HK-2 (cell line): Measurements from ENCODE around the gene TBXAS1.

Source experiments
- DNase-seq: peaks from one replicate; pipeline ENCODE4 v3.0.0-alpha.2; 2018; ENCODE audit not compliant: unreplicated experiment

The TBXAS1 gene

DNA sequence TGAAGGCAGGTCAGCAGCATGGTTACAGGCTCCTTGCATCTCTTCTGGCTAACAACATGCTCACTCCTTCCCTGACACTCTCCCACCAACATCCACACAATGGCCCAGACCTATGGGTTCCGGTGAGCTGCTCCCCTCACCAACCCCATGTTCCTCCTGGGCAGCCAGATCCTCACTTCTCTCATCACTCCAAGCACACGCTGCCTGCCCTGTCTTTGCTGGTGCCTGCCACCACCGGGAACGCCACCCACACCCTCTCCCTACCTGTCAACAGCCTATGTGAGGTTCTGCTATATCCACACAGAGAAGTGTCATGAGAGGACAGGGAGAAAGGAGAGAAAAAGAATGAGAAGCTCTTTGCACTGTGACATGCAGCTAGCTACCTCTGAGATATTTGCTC, 219.1 kb downstream of the TBXAS1 start:
- DNase-seq = no peak

DNA sequence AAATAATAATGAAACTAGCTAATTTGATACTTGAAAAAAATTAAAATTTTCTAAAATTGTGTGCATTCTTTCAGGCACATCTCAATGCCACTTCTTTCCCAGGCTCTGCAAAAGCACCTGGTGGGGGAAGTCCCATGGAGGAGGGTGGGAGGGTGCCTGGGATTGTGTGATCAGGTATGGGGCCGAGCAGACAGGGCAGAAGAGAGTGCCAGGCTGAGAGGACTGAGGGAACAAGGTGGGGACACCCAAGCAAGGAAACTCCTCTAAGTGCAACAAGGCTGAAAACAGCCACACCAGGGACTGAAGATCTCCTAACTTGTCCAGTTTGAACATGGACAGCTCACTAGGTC, 219.9 kb downstream of the TBXAS1 start:
- no peak for DNase-seq

DNA sequence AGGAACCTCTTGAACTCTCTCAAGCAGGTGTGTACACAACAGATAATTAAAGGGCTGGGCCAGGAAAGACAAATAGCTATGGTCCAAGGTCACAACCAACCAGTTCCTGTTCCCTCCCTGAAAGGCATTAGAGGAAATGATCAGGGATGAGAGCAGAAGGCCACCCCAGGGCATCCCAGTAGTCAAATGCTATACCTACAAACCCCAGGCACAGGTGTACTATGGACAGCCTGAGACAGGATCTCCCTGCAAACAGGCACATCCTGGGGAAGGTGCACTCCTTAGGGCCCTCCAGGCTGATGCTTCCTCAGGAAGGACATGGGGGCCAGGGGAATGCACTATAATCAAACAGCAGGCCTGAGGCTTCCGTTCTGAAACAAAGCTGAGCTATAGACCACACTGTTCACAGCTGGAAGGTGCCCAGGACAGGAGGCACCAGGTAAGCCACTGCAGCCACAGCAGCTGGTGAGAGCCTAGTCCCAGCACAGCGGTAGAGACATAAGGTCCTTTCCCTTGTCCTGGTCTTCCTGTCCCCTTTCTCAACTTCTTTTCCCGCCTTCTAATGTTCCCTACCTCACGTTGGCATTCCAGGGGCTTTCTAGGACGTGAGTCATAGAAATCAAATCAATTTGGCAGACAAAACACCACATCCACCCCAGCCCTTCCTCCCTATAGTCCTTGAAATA, 220.4 kb downstream of the TBXAS1 start:
- DNase-seq = no peak

DNA sequence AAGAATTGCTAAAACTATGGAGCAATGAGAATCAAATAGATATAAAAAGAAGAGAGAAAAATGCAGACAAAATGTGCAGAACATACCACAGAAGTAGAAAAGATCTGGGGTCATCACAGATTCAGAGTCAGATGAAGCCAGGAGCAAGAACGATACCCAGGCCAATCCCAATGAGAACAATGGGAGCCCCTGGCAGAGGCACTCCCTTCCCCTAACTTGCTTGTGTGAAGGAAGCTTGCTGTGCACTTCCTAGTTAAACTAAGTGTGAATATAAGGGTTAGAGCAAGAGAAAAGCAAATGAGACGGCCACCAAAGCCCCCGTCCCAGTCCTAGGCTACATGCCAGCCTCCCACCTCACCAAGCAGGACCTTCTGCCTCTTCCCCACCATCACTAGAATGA, 221.0 kb downstream of the TBXAS1 start:
- no peak for DNase-seq

DNA sequence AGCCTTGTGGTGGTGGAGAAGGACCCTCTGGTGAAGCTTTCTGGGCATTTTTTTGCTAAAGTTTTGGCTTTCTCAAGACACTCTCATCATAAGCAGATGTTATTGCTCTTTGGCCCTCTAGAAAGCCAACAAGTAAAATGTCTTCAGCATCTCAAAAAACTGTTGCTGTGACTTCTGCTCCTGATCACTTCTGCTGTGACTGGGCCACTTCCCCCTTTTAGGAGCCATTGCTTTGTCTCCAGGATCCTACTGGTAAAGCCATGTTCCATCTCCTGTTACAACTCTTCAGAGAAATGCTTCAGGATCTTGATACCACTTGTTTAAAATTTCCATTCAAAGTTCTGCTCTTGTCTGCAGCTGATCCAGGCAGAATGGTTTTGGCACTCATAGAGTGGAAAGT, 222.8 kb downstream of the TBXAS1 start:
- DNase-seq = no peak

DNA sequence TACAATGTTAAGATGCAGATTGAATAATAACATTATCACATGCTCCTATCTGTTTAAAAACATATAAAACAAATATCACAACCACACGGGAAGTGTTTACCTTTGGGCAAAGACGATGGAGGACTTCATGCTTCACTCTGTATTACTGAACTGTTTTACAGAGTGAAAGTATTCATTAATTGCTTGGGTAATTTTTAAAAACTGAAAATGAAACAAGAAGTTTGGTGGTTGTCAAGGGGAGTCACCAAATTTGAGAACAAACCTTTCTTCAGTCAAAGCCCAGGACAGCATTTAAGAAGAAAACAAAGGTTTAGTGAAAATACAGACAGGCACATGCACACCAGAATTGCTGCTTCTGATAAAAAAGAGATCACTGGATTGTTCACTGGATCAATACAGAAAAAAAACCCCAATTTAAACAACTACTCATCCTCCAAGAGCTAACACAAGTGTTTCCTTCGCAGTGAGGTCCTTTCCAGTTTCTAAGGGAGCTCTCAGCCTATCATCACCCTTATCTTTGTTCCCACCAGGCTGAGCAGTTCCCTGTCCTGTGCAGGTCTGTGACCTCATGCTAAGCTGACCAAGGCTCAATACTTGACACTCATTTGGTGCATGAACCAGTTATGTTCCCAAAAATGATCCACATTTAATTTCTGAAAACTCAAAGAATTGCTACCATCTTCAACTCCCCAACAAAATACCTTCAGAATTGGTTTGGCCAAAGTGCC, 224.9 kb downstream of the TBXAS1 start:
- DNase-seq = no peak

DNA sequence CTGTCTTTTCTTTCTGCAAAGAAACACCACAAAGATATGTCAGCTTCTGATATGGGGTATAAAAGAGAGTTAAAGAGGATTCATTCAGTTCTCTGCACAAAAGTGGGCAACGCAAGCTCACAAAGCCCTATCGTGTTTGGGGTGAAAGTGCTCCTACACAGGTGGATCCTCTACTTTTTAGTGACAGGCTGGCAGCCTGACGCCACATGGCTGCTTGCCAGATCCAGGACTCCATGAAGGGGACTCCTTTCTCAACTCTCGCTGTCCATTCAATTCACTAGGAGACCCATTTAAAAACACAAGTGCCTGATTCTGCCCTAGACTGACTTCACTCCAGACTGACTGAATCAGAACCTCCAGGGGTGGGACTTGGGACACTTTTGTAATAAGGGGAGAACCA, 225.7 kb downstream of the TBXAS1 start:
- no peak for DNase-seq

DNA sequence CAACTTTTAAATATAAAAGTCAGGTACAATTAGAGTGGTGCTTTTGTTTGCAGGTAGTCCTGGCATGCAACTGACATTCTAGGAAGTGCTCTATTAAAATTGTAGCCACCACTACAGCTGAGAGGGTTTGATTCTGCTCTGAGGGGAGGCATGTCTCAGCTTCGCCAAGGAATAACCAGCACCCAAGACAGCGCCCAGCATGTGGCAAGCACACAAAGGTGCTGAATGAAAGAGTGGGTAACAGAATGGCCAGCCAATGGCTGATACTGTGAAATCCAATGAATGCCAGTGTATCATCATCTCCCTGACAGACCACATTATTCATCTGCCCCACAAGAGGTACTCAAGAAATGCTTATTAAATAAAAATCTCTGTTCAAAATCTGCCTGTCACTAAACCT, 226.8 kb downstream of the TBXAS1 start:
- DNase-seq = no peak

DNA sequence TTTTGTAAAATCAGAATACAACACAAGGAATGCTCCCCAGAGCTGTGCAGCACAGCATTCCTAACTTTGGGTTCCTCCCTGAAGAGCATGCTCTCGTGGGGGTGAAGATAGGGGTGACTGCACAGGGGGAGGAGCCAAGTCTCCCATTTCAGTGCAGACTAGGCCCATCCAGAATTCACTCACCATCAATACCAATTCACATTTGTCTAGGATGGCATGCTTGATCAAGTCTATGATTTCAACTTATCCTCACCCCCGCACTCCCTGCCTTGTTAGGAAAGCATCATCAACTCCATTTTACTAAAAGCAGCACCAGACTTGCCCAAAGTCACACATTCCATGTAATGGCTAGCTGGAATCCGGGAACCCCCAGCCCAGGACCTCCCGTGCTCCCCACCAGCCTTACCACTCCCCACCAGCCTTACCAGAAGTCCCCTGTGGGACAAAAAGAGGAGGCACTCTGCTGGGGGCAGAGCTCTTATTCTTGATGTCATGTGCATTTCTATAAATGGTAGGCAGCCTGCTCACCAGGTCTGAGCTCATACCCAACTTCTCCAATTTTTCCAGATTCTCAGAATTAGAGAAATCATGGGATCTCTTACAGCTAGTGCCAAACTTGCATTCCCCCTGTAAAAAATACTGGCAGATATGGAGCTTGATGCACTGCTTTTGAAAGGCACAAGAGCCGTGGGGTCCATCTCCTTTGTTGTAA, 227.5 kb downstream of the TBXAS1 start:
- no peak for DNase-seq

DNA sequence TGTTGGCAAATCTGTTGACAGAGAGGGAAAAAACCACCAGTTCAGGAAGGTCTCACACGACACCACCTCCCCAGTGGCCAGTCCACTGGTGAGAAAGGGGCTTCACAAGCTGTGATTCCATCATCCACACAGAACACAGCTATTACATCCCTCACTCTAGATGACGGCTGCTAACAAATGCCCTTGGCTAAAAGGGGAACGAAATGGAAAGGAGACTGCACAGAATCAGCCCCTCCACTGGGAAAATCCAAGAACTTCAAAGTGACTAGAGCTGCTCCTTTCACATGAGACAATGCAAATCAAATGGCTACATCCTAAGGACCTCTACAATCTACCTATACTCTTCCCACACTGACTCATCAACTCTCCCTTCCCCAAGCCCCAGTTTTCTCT, 228.1 kb downstream of the TBXAS1 start:
- no peak for DNase-seq

DNA sequence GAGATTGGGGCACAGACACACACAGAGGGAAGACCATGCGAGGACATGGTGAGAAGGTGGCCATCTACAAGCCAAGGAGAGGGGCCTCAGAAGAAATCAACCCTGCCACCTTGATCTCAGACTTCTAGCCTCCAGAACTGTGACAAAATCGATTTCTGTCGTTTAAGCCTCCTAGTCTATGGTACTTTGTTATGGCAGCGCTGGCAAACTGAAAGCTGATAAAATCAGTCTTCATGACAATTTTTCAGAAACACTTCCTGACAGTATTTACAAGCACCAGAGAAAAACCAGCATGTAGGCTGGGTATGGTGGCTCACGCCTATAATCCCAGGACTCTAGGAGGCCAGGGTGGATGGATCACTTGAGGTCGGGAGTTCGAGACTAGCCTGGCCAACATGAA, 229.5 kb downstream of the TBXAS1 start:
- no peak for DNase-seq

DNA sequence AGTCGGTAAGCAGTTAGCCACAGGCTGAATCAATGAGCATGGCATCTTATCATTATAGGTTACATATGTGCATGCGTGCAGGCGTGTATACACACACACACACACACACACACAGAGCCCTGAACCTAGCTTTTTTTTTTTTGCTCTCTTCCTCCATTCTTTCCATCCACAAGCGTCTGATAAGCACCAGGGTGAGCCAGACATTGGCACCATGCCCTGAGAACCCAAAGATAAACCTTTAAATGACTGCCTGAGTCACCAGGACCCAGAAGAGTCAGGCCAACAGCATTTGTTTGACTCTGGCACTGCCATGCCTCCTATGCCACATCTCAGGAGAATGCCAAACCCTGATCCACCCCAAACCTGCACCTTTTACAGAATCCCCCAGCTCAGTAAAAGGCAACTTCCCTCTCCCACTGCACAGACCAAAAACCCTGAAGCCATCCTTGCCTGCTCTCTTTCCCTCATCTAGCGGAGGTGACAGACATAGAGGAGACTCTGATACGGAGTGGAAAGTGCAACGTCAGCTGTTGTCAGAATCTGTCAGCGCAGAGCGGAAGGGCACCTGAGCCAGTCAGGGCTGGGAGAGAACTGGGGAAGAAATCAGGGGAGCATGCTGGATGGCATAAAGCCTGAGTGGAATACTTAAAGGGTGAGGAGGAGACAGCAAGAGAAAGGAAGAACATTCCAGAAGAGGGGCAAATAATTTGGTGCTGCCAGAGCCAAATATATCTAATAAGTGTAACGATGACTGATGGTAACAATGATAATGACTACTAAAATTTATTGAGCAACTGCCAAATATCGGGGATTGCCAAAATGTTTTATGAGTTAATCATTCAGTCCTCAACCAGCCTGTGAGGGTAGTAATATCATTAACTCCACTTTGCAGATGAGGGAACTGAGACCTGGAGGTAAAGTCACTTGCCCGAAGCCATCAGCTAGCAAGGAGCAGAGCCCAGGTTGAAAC, 230.5 kb downstream of the TBXAS1 start:
- DNase-seq = peak; percentile 73

DNA sequence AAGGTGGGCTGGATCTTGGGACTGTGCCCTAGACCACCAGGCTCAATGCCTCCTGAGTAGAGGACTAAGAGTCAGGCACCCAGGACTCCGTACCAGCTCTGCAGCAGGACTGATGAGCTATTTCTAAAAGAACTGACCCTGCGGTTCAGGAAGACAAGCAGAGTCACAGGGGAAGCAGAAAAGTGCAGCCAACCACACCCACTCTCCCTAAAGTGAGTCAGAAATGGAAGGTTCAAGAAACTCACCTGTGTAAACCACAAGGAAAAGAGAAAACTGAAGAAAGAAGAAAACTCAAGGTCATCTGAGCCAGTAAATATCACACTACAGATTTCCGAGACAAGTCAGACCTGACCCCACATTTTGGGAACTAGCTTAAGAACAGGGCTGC, 231.2 kb downstream of the TBXAS1 start:
- DNase-seq = no peak

DNA sequence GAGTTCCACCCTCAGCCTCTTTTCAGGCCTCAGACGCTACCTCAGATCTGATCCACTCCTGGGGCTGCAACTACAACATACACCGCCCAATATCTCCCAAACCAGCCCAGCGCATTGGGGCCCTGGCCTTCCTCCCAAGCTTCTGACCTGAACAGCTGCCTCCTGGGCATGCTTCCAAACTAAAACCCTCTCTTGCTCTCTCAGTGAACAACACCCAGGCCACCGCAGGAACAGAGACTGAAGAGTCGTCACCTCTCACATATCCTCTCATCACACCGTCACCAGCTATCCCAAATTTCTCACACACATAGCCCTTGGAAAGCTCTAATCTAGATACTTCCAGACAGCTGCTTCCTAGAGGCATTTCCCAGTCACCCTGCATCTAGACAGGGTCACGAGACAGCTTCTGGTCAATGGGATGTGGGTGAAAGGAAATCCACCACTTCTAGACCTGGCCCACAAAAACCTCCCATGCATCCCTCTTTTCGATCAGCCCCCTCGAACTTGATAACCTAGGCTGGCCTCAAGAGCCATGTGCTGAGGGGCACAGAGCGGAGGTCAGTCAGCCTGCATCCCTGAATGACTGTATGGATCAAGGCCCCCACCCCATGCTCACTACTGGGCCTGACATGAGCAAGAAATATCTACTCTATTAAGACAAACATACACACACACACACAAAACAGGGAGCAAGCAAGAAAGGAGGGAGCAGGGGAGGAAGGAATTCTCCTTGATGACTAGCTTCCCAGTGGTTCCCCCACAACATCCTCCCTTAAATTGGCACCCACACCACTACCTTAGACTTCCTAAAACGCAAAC, 231.9 kb downstream of the TBXAS1 start:
- no peak for DNase-seq

DNA sequence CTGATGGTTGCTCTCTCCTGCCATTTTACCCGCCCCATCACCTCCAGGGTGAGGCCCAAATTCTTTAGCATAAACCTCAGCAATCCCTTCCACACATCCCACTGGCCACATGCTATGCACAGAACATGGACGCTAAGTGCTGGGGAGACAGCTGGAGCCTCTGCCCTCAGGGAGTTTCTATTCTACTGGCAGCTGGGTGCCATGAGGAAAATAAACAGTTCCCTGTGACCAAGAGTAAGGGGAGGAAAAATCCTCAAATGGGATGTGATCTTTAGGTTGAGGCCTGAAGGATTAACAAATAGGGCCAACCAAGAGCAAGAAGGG, 232.5 kb downstream of the TBXAS1 start:
- no peak for DNase-seq

DNA sequence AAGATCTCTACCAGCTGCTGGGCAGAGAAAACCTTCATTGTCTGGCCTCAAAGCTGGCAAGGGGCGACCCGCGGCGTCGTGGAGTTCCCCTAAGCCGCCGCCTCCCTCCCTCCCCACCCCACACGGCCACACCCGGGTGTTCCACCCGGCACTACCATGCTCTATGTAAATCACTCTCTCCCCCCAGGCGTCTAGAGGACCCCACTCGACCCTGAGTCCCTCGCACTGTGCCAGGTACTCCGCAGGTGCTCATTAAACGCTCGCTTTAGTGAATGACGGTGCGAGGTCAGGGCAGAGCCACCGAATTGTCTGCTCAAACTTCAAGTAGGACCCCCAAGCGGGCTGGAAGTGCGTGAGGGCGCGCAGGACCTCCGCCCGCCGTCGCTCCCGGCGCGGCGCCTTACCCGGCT, 233.1 kb downstream of the TBXAS1 start:
- no peak for DNase-seq

DNA sequence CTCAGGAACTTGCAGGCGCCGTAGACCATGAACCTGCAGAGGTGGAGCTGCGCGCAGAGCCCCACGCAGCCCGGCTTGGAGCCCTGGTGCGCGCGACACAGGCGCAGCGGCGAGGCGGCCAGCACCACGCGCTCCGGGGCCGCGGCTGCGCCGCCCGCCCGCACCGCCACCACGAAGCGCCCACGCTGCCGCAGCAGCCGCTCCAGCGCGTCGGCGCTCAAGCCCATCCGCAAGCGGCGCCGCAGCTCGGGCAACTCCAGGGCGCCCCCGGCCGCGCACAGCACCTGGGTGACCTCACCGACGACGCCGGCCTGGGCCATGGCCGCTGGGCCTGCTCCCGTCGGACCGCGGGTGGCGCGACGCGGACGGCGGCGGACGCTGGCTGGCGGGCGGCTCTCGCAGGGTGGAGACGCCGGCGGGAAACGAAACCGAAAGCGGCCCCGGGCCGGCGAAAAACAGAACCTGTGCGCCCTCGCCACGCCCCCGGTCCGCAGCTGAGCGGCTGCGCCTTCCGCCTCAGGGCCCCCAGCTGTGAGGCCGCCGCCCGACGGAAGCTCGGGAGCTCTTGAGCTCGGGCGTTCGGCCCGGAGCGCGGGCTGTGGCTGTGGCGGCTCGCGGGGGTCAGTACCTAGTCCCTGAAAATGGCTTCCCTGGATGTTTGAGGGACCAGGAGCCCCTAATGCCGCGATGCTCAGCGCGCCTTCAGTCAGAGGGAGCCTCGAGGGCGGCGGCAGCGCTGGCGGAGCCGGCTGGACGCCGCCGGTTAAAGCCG, 233.7 kb downstream of the TBXAS1 start, which contains the start of gene PARP12:
PARP12 (minus strand) TSS at position 424 of the 772 bp plus-strand sequence; CDS start at position 320, 104 bp downstream.
- peak; percentile 86 for DNase-seq

DNA sequence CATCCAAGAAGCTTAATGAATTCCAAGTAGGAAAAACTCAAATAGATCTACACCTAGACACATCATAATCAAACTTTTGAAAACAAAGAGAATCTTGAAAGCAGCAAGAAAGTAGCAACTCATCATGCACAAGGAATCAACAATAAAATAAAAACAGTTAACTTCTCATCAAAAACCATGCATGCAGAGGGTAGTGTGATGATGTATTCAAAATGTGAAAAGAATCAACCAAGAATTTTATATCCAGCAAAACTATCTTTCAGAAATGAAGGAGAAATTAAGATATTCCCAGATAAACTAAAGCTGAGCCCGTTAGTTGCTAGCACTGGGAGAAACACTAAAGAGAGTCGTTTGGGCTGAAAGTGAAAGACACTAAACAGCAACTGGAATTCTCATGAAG, 238.0 kb downstream of the TBXAS1 start:
- DNase-seq = no peak

DNA sequence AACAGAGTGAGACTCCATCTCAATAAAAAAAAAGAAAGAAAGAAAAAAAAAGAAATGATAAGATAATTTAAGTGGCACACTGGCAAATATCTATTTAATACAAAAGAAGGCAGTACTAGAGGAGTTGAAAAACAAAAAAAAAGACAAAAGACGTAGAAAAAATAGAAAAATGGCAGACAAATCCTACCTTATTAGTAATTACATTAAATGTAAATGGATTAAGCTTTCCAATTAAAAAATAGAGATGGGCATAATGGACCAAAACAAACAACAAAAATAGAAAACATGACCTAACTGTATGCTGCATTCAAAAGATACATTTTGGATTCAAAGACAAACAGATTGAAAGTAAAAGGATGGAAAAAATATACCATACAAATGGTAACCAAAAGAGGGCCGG, 239.0 kb downstream of the TBXAS1 start:
- no peak for DNase-seq

DNA sequence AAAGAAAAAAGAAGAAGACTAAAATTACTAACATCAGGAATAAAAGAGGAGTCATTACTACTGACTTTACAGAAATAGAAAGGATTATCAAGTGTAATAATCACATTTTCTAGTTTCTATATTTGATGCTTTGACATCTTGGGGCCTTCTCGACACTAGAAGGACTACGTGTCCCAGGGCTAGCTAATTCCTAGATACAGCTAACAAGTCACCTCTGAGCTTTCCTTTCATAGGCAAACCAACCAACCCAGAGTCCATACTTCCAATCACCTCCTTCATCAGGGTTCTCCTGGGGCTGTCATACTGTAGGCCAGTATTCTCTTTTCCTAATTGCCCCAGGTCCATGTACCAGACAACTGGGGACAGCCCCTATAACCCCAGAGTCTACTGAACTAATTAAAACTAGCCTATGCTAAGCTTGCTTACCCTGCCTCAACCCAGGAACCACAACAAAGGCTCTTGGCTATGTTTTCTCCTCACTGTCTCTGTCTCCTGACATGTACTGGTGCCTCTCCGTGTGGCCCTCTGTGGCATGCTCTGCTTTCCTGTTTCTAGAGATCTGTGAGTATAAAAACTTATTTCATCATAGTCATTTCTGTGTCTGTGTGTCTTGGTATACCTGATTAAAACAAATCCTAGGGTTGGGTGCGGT, 240.4 kb downstream of the TBXAS1 start:
- no peak for DNase-seq
